Neutrophil (primary cell): ENCODE results near the gene PKN3.

ENCODE experiments used
- H3K27ac ChIP-seq: fragments of 200-600 bp; sonication (generic); 2 replicates; pipeline ENCODE4 v1.5.1; 2016; ENCODE audit warnings: mild to moderate bottlenecking, moderate library complexity
- H3K27me3 ChIP-seq: fragments of 200-600 bp; sonication (generic); 2 replicates; pipeline ENCODE4 v1.6.0; 2016; ENCODE audit warnings: mild to moderate bottlenecking
- H3K36me3 ChIP-seq: fragments of 200-600 bp; sonication (generic); 2 replicates; pipeline ENCODE4 v1.5.1; 2017
- H3K4me1 ChIP-seq, 2 experiments: fragments of 200-600 bp in 1 of 2; sonication (generic) in 1 of 2; 1 replicate in 1 of 2; 2 replicates in 1 of 2; pipeline versions ENCODE4 v1.5.1 to v1.6.1; 2013 to 2016; ENCODE audit warnings: low read depth in 1 of 2, low read length in 1 of 2, mild to moderate bottlenecking in 1 of 2, moderate library complexity in 1 of 2; ENCODE audit not compliant: control insufficient read depth in 1 of 2, insufficient read depth in 1 of 2
- H3K4me3 ChIP-seq, 2 experiments: fragments of 200-600 bp in 1 of 2; sonication (generic) in 1 of 2; 1 replicate in 1 of 2; 2 replicates in 1 of 2; pipeline ENCODE4 v1.5.1; 2013 to 2016; ENCODE audit warnings: low read depth in 1 of 2, low read length in 1 of 2, mild to moderate bottlenecking in 1 of 2, moderate library complexity in 1 of 2
- H3K9me3 ChIP-seq: fragments of 200-600 bp; sonication (generic); 2 replicates; pipeline ENCODE4 v1.5.1; 2016
- CTCF ChIP-seq: fragments of 200-600 bp; sonication (generic); IDR thresholded peaks from 2 replicates; pipeline ENCODE4 v1.5.1; 2016; ENCODE audit warnings: antibody characterized with exemption

The PKN3 gene

GRCh38 chr9:128729302-128729701 is 27.0 kb downstream of the PKN3 start:
- Histone ChIP-seq H3K27me3 (no peaks in the 10 kb centered on the region), H3K9me3 (no peaks in the 10 kb centered on the region), H3K4me1 (peaks cover 8 to 9% of the 10 kb centered on the region in 2 experiments), H3K36me3 (peaks cover 41% of the 10 kb centered on the region), H3K4me3 (no peak overlapping the region), H3K27ac (no peak overlapping the region)
- no peak for TF ChIP-seq CTCF

GRCh38 chr9:128729766-128730517 is 27.6 kb downstream of the PKN3 start:
- no peak for TF ChIP-seq CTCF
- no peaks in the 10 kb centered on the region for H3K27me3 ChIP-seq
- peaks cover 48% of the 10 kb centered on the region for H3K36me3 ChIP-seq
- peaks cover 2% of the 10 kb centered on the region in 2 experiments for H3K4me1 ChIP-seq
- no peak overlapping the region for H3K4me3 ChIP-seq
- no peaks in the 10 kb centered on the region for H3K9me3 ChIP-seq
- H3K27ac ChIP-seq: no peak overlapping the region

GRCh38 chr9:128731093-128731492 is 28.8 kb downstream of the PKN3 start:
- no peaks in the 10 kb centered on the region for H3K27me3 ChIP-seq
- H3K4me1 ChIP-seq: no peaks in the 10 kb centered on the region
- H3K9me3 ChIP-seq: no peaks in the 10 kb centered on the region
- peaks cover 57% of the 10 kb centered on the region for H3K36me3 ChIP-seq
- no peak overlapping the region for H3K27ac ChIP-seq
- H3K4me3 ChIP-seq: no peak overlapping the region
- no peak for TF ChIP-seq CTCF

- TF ChIP-seq CTCF: no peak
- Histone ChIP-seq H3K4me3 (no peak overlapping the region), H3K27ac (no peak overlapping the region), H3K4me1 (no peaks in the 10 kb centered on the region), H3K36me3 (peaks cover 63% of the 10 kb centered on the region), H3K27me3 (no peaks in the 10 kb centered on the region), H3K9me3 (no peaks in the 10 kb centered on the region)
Observed at GRCh38 chr9:128731691-128732090, 29.4 kb downstream of the PKN3 start.

GRCh38 chr9:128732576-128732975 is 30.3 kb downstream of the PKN3 start:
- no peak for TF ChIP-seq CTCF
- no peaks in the 10 kb centered on the region for H3K4me1 ChIP-seq
- H3K4me3 ChIP-seq: no peak overlapping the region
- H3K9me3 ChIP-seq: no peaks in the 10 kb centered on the region
- H3K36me3 ChIP-seq: peaks cover 72% of the 10 kb centered on the region
- H3K27me3 ChIP-seq: no peaks in the 10 kb centered on the region
- H3K27ac ChIP-seq: no peak overlapping the region
